HEK293T (cell line): ENCODE data around the gene PRSS27.

Experiments
- BHLHE40 ChIP-seq: fragments of 450-650 bp; IDR thresholded peaks from 2 replicates; pipeline ENCODE4 v1.6.1; 2016; ENCODE audit warnings: mild to moderate bottlenecking, moderate library complexity, borderline replicate concordance
- FOXK2 ChIP-seq: fragments of 450-650 bp; IDR thresholded peaks from 2 replicates; pipeline ENCODE4 v1.6.1; 2016; ENCODE audit warnings: mild to moderate bottlenecking
- NFRKB ChIP-seq: fragments of 450-650 bp; IDR thresholded peaks from 2 replicates; pipeline ENCODE4 v1.6.1; 2016; ENCODE audit warnings: mild to moderate bottlenecking, moderate library complexity
- SUZ12 ChIP-seq: fragments of 450-650 bp; IDR thresholded peaks from 2 replicates; pipeline ENCODE4 v1.6.1; 2016; ENCODE audit warnings: mild to moderate bottlenecking

GRCh38 chr16:2724088-2724676 lies 4.2 kb upstream of the PRSS27 start:
- no peak for TF ChIP-seq NFRKB
- no peak for TF ChIP-seq SUZ12
- TF ChIP-seq BHLHE40, result no peak
- TF ChIP-seq FOXK2, result no peak
